ENCODE data around the gene KIAA1217.

The KIAA1217 gene

GRCh38 chr10:24339387-24339786 lies 130.4 kb downstream of the KIAA1217 start:
- TF ChIP-seq ZFX (IDR thresholded peaks at IDR 0.05) (no peak), CTCF (conservative IDR thresholded peaks at IDR 0.05) (no peak)
- H3K27ac ChIP-seq = no peak overlapping the region

GRCh38 chr10:24340446-24340845 lies 131.5 kb downstream of the KIAA1217 start:
- TF ChIP-seq CTCF (conservative IDR thresholded peaks at IDR 0.05) = no peak
- TF ChIP-seq ZFX (IDR thresholded peaks at IDR 0.05) = no peak
- no peak overlapping the region for H3K27ac ChIP-seq

GRCh38 chr10:24340883-24341282 lies 131.9 kb downstream of the KIAA1217 start:
- TF ChIP-seq CTCF (conservative IDR thresholded peaks at IDR 0.05) = no peak
- TF ChIP-seq ZFX (IDR thresholded peaks at IDR 0.05) = no peak
- H3K27ac ChIP-seq = no peak overlapping the region

GRCh38 chr10:24341371-24341770 lies 132.4 kb downstream of the KIAA1217 start:
- no peak overlapping the region for H3K27ac ChIP-seq
- TF ChIP-seq ZFX (IDR thresholded peaks at IDR 0.05) (no peak), CTCF (conservative IDR thresholded peaks at IDR 0.05) (no peak)

GRCh38 chr10:24341897-24342296 lies 133.0 kb downstream of the KIAA1217 start:
- H3K27ac ChIP-seq = no peak overlapping the region

GRCh38 chr10:24343686-24344085 lies 134.7 kb downstream of the KIAA1217 start:
- H3K27ac ChIP-seq = no peak overlapping the region
- no peak for TF ChIP-seq ZFX (IDR thresholded peaks at IDR 0.05)
- TF ChIP-seq CTCF (conservative IDR thresholded peaks at IDR 0.05) = no peak

More at GRCh38 chr10:24341897-24342296, 133.0 kb downstream of the KIAA1217 start:
- TF ChIP-seq ZFX (IDR thresholded peaks at IDR 0.05) (no peak), CTCF (conservative IDR thresholded peaks at IDR 0.05) (no peak)

- TF ChIP-seq CTCF (conservative IDR thresholded peaks at IDR 0.05) (no peak), ZFX (IDR thresholded peaks at IDR 0.05) (no peak)
- no peak overlapping the region for H3K27ac ChIP-seq
Observed at GRCh38 chr10:24344279-24344678, 135.3 kb downstream of the KIAA1217 start.
